Inflammatory macrophage treated with lipopolysaccharide for 1 hour (primary cell): Measurements from ENCODE around the gene TMED1.
"Not testable (repeated sequence)": the region's sequence is repeated elsewhere in the genome, so short reads cannot be mapped to it uniquely, and the experiment has no call there.

Experiments used
- DNase-seq, 2 donors: peaks; one replicate each; pipeline ENCODE4 v3.0.0-alpha.2; 2020 to 2022

The TMED1 gene, protein sequence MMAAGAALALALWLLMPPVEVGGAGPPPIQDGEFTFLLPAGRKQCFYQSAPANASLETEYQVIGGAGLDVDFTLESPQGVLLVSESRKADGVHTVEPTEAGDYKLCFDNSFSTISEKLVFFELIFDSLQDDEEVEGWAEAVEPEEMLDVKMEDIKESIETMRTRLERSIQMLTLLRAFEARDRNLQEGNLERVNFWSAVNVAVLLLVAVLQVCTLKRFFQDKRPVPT

DNA sequence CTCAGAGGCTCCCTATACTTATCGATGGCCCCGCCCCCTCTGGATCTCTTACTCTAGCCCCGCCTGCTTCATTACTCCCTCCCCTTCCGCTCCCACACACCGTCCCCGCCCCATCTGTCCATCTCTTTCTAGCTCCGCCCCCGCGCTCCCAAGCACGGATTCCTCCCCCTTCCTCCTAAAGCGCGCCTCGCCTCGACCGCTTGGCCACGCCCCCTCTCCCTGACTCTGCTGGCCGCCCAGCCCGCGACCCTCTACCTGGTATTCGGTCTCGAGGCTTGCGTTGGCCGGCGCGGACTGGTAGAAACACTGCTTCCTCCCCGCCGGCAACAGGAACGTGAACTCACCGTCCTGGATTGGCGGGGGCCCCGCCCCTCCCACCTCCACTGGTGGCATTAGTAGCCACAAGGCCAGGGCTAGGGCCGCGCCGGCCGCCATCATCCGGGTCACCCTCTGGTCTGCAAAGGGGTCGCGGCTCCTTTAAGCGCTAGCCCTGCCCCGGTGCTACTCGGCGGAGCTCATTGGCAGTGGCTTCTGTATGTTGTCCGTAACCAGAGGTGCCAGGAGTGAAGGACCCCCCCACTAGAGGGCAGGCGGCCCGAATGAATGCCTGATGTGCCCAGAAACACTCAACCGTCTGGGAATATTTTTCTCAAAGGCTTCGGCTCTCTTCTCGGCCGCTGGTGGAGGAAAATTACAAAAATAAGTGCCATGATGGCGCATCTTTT lies at the start of gene TMED1:
Gene TMED1, minus strand, starts transcription at position 459 of the 725 bp plus-strand sequence. Its CDS starts 21 bp downstream, at position 438.
- DNase-seq: peak; percentile 99 to 100

DNA sequence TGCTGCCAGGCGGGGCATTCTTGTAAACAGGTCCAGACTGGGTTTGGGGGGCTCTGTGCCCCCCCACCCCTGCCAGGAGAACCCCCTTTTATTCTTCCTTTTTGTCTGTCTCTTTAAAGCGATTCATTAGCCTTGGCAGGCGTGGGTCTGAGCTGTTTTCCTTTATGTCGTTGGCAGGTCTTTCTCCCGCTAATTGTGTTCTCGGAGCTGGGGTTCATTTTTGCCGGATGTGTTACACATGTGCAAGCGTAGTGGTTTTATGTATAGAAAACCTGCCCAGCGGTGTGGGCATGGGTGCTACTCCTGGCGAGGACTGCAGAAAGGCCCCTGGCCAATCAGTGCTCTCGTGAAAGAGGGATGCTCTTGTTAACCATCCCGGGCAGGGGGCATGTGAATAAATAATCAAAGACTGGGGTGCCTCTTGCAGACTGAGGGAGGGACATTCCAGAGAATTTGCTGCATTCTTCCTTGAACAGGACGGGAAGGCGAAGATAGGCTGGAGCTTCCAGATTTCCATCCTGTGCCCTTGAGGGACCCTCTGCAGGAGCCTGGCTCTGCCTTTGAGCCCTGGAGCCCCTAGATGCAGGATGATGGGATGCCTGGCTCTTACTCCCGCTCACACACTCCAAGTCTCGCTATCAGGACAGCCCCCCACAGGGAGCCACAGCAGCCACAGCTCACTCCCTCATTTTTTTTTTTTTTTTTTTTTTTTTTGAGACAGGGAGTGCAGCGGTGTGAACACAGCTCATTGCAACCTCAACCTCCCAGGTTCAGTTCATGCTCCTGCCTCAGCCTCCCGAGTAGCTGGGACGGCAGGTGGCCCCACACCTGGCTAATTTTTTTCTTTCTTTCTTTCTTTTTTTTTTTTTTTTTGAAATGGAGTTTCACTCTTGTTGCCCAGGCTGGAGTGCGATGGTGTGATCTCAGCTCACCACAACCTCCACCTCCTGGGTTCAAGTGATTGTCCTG lies 49.5 kb upstream of the TMED1 start:
- DNase-seq: no peak

DNA sequence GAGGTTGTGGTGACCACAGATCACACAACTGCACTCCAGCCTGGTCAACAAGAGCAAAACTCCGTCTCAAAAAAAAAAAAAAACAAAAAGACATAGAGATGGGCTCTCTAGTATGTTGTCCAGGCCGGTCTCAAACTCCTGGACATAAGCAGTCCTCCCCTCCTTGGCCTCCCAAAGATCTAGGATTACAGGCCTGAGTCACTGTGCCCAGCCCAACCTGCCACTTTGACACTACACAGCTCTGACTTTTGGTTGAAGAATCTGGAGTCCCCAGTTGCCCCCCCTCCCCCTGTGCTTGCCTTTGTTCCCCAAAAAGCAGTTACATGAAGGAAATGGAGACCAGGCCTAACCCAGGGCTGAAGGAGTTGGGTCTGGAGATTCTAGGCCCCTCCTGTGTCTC lies 48.3 kb upstream of the TMED1 start:
- DNase-seq: no peak

DNA sequence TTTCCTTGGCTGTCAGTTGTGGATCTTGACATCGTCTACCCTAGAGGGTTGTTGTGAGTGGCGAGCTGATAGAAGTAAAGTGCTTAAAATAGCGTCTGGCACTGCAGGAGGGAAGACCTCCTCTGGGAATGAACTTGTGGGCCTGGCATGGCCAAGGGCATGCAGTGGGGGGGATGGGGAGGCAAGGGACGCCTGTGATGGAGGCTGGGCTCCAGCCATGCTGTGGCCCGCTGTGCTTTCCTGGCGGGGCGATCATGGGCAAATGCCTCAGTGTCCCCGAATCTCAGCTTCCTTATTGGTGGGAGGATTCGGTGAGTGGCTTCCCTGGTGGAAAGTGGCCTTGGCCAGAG lies 46.1 kb upstream of the TMED1 start:
- DNase-seq: no peak

DNA sequence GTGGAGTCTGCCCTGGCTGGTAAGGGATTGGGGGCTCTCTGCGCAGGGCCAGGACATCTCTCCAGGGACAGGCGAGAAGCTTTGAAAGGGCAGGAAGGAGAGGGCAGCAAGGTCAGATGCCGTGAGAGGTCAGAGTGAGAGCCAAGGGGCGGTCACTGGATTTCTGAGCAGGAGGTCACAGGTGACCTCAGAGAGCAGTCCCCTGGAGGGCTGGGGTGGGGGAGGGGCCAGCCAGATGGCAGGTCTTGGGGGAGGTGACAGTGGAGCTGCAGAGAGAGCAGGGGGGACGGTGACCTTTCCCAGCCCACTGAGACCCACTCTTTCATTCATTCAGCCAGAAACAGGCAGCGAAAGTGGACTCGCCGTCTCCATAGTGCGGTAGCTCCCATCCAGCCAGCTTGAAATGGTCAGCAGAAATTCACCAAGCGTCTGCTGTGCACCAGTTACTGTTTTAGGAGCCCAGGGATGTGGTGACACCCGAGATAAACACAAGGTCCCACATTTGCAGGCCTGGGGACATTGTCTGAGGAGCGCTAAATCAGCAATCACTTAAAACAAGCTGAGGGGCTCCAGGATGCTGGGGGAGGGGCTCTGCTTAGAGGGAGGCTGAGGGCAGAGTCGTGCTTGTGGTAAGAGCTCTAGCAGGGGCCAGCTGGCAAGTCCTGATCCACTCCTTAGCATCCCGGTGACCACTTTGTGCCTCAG lies 45.5 kb upstream of the TMED1 start:
- DNase-seq: no peak

DNA sequence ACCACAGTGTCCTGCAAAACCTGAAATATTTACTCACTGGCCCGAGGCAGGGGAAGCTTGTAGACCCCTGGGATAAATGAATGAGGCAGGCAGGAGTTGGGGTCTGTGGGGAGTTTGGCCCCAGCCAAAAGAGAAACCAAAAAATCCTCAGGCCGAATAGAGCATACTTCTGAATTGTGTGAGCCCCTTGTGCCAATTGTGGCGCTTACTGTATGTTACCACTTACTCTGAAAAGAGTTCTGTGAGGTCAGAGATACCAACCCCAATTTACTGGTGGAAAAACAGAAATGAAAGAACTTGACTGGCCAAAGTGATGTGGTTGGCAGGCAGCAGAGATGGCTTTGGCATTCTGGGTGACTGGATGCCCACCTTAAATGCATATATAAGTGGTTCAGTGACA lies 42.2 kb upstream of the TMED1 start:
- no peak for DNase-seq

DNA sequence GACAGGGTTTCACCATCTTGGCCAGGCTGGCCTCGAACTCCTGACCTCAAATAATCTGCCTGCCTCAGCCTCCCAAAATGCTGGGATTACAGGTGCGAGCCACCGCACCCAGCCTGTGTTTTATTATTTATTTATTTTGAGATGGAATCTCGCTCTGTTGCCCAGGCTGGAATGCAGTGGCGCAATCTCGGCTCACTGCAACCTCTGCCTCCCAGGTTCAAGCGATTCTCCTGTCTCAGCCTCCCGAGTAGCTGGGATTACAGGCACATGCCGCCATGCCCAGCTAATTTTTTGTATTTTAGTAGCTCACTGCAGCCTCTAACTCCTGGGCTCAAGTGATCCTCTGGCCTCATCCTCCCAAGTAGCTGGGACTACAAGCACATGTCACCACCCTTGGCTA lies 41.6 kb upstream of the TMED1 start:
- DNase-seq: not testable (repeated sequence)

DNA sequence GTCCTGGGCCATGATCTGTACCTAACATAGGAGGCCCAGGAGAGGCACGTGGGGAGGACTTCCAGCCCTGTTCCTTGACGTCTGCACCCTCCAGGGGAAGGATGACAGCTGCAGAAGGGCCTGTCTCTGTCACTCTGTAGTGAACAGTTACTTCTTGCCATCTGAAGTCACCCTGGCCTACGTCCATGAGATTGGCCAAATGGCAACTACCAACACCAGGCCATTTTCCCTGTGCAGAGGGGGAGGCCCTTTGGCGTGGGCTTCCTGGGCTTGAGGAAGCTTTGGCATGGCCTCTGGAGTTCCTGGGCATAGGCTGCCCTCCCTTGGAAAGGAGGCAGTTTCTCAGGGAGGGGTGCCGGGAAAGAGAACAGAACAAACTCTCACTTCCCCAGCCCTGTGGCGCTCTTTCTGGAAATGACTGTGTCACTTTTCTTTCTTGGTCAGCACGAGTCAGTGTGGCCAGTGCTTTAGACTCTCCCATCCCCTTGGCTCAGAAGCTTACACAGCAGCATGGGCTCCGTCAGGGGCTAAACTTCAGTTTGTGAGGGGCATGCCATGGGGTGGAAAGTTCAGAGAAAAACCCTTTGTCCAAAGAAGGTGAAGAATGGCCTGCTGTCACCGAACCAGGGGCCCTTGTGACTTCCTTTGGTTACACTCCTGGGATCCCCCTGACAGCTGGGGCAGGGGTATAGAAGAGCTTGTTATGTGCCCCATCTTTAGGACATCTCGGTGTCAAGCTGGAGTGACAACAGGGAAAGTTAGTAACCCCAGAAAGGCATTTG lies 40.6 kb upstream of the TMED1 start:
- DNase-seq: peak; percentile 46 to 70

DNA sequence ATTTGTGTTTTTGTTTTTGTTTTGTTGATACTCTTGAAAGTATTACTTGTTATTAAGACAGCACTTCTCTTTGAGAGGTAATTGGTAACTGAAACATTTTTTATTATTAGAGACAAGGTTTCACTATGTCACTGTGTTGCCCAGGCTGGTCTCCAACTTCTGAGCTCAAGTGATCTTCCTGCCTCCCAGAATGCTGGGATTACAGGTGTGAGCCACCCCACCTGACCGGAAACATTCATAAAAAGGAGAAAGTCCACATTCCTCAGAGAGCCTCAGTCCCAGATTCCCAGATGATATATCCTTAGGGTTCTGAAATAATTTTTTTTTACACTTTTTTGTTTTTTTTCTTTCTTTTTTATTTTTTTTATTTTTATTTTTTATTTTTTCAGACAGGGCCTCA lies 38.0 kb upstream of the TMED1 start:
- no peak for DNase-seq

DNA sequence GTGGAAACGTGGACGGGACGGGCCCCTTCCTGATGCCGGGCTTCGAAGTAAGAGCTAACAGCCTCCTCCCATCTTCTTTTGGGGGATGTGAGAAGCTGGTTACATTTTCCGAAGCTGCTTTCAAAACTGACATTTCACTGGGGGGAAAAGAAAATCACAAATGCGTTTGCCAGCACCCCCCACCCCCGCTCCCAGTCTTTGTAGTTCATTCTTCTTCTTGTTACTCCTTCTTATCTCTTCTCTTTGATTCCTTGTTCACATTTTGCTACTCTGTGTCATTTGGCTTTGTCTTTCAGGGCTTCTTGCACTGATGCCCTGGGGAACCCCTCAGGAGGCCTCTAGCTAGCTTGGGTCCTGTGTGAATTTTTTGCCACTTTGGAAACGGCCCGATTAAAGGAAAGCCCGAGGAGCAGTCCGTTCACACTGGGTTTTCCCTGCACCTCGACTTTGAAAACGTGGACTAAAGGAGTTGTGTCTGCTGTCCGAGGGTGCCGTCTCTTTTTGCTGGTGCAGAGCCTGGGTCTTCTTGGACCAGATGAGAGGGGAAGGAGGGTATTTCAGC lies 36.6 kb upstream of the TMED1 start:
- DNase-seq: no peak

DNA sequence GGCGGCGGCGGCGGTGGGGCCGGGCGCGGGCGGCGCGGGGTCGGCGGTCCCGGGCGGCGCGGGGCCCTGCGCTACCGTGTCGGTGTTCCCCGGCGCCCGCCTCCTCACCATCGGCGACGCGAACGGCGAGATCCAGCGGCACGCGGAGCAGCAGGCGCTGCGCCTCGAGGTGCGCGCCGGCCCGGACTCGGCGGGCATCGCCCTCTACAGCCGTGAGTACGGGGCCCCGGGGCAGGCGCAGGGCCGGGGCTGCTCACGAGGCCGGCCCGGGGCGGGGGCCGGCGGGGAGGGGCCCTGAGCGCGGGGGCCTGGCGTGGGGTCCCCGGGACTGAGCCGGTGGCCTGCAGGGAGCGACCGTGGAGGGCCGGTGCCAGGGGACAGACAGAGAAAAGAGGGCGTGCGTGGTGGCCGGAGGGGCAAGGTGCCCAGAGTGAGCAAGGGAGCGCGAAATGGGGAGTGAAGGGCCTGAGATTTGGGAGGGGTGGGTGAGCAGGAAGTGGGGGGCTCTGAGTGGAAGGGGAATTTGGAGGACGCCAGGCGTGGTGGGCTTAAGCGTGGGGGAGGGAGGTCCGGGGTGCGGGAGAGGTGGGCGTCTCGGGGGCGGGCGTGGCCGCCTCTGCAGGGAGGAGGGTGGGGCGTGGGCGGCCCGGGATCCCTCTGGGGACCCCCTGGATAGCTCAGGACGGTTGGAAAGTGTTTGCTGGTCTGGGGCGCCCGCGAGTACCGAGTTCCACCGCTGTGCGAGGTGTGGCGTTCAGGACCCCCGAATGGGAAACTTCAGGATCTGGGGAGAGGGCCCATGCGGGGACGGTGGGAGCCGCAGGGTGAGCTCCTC lies 35.9 kb upstream of the TMED1 start:
- DNase-seq: no peak

DNA sequence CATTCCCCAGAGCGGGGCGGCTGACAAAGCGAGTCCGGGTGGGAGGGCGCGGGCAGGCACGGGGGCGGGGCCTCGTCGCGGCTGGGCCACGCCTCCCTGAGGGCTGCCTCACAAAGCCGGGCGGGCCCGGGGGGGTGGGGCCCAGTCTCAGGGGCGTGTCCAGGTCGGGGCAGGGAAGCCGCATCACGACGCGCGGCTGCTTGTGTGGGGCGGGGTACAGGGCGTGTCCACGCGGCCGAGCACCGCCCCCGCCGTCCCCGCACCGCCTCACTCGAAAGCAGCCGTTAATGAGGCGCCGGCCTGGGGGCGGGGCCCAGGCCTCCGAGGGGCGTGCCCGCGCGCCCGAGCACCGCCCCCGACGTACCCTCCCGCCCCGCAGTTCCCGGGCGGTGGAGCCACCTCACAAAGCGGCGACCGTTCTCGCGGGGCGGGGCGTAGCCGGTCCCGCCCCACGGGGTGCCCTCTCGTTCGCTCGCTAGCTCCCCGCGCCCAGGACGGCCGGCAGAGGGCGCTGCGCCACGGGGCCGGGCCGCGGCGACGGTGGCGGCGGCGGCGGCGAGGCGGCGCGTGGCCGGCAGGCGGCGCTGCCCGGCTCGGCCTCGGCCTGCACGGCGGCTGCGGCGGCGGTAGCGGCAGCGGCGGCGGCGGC lies 35.1 kb upstream of the TMED1 start, which contains the start of gene CARM1:
Gene CARM1, plus strand, starts transcription at position 599 of the 649 bp plus-strand sequence. CDS start 150 bp downstream, outside the sequence.
- DNase-seq: peak; percentile 97 to 99

DNA sequence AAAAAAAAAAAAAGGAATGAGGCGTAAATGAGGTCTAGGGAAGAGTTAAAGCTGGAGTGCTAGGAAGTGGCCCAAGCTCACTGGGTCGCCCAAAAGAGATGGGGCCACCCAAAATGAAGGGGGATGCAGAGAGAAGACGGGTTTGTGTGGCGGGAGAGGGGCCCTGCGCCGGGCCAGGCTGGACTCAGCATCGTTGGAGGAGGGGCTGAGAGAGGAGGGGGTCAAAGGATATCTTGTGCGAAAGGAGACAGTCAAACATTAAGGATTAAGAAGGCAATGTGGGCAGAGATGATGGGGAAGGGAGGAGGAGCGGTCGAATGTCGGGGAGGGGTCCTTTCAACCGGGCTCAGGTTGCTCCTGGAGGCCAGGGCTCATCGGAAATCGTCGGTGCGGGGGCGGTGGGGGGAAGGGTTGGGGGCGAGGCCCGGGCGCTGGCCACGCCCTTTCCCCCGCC lies 34.5 kb upstream of the TMED1 start:
- DNase-seq: no peak

DNA sequence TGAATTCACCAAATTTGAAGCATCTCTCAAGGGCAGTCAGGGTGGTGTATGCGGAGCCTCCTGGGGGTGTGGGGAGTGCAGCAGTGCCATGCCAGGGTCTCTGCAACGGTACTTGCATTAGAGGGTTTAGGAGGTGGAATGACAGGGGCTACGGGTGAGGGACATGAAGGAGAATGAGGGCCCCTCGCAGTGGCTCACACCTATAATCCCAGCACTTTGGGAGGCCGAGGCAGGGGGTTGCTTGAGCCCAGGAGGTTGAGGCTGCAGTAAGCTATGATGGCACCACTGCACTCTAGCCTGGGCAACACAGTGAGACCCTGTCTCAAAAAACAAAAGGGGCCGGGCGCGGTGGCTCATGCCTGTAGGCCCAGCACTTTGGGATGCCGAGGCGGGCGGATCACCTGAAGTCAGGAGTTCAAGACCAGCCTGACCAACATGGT lies 33.9 kb upstream of the TMED1 start:
- DNase-seq: not testable (repeated sequence)

DNA sequence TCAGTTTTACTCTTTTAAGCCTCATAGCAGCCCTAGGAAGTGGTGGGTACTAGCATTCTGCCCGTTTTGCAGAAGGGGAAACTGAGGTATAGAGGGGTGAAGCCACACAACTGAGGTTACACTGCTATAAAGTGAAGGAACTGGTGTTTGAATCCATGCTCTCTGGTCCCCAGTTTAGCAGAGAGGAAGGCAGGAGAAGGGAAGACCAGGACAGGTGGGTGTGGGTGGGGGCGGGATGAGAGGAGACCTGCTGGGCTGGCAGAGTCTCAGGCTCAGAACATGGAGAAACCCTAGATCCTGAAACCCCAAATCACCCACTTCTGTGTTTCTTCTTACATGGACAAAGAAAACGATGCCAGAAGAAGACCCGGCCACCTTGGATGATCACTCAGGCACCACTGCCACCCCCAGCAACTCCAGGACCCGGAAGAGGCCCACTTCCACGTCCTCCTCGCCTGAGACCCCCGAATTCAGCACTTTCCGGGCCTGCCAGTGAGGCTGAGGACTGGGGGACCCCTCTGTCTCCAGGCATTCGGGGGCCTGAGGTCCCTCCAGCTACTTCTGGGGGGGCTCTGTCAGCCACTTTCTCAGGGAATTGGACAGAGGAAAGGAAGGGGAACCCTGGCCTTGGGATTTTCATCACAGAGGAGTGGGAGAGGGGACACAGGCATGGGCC lies 33.0 kb upstream of the TMED1 start:
- no peak for DNase-seq

DNA sequence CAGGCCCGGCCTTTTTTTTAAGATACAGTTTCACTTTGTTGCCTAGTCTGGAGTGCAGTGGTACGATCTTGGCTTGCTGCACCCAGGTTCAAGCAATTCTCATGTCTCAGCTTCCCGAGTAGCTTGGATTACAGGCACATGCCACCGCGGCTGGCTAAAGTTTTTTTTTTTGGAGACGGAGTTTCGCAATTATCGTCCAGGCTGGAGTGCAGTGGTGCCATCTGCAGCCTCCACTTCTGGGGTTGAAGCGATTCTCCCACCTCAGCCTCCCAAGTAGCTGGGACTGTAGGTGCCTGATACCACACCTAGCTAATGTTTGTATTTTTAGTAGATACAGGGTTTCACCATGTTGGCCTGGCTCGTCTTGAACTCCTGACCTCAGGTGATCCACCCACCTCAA lies 30.5 kb upstream of the TMED1 start:
- DNase-seq: no peak

DNA sequence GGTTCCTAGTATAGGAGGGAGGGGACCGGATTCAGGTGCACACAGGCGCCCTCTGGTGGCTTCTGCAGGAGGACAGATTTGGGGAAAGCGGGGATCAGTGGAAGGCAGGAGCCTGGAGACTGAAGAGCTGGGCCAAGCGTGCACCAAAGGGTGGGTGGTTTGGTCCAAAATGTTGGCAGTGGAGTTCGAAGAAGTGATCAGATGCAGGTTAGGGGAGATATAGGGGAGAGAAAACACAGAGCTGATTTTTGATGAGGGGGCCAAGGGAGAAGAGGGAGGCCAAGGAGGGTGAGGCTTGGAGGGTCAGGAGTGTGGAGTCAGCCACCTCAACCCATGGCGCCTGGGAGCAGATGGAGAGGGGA lies 28.5 kb upstream of the TMED1 start:
- peak; percentile 44 to 86 for DNase-seq

DNA sequence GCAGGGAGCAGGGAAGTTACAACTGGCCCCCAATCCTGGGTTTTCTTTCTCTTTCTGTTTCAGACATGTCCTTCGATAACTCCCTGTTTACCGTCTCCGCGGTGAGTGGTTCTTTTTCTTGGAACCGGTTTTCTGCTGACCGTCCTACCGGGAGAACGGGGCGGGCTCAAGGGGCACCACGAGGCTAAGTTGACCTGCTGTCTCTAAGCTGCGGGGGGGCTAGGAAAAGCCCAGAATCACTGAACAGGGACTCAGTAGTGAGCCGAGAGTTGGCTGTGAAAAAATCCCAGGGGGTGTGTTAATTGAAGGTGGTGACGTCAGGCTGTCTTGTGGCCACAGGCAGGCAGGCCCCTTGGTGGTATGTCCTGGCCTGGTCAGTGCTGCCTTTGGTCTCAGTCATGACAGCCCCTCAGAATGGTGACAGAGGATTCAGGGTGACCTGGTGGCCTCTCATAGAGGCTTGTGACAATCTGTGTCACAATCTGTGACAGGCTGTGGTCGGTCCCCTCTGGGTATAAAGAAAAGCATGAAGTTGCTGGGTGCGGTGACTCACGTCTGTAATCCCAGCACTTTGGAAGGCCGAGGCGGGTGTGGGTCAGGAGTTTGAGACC lies 27.2 kb upstream of the TMED1 start:
- peak; percentile 61 to 90 for DNase-seq

DNA sequence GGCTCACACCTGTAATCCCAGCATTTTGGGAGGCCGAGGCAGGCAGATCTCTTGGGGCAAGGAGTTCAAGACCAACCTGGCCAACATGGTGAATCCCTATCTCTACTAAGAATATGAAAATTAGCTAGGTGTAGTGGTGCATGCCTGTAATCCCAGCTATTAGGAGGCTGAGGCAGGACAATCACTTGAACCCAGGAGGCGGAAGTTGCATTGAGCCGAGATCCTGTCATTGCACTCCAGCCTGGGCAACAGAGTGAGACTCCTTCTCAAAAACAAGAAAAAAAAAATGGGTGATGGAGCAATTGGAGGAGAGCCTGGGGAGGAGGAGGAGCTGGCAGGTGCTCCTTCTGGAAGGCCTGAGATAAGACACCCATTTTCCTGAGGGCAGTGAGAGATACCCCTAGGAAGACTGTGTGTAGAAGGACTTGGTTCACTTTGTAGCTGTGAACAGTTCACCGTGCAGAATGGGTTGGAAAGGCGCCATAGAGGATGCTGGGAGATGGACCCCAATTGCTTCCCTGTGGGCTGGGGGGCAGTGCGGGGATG lies 26.6 kb upstream of the TMED1 start:
- DNase-seq: no peak
